Breast epithelium (tissue), 4 donors: ENCODE data around the gene GPM6B. TPM values are rescaled to one million over a fixed set of nuclear protein-coding genes. Genes with fewer than 3 reads are reported as not detected.

Source experiments
- DNase-seq, 2 donors: peaks; one replicate each; pipeline ENCODE4 v3.0.0-alpha.2; 2019; ENCODE audit warnings: low spot score in 2 of 2
- H3K27ac ChIP-seq, 2 donors: fragments of 200-600 bp; sonication (generic) in 1 of 2; one replicate each; pipeline ENCODE4 v1.5.1; 2016 to 2019; ENCODE audit warnings: mild to moderate bottlenecking in 1 of 2
- H3K27me3 ChIP-seq, 2 donors: fragments of 200-600 bp; sonication (generic) in 1 of 2; one replicate each; pipeline versions ENCODE4 v1.5.1 to v1.6.0; 2017 to 2019; ENCODE audit warnings: control low read depth in 1 of 2, mild to moderate bottlenecking in 1 of 2
- H3K36me3 ChIP-seq: fragments of 200-600 bp; one replicate; pipeline ENCODE4 v1.5.1; 2019
- H3K4me1 ChIP-seq, 2 donors: fragments of 200-600 bp; sonication (generic); one replicate each; pipeline ENCODE4 v1.5.1; 2016 to 2019; ENCODE audit warnings: control low read depth in 1 of 2
- H3K4me3 ChIP-seq, 3 donors: fragments of 200-600 bp; sonication (generic); 1 replicate in 2 of 3; 2 replicates in 1 of 3; pipeline ENCODE4 v1.5.1; 2016 to 2019; ENCODE audit warnings: mild to moderate bottlenecking in 3 of 3, moderate library complexity in 2 of 3
- H3K9me3 ChIP-seq, 2 donors: fragments of 200-600 bp; sonication (generic) in 1 of 2; one replicate each; pipeline ENCODE4 v1.5.1; 2016 to 2019; ENCODE audit warnings: control low read depth in 1 of 2
- POLR2A ChIP-seq: fragments of 450-650 bp; IDR thresholded peaks from one replicate; pipeline ENCODE4 v1.6.1; 2016; ENCODE audit warnings: antibody characterized with exemption, mild to moderate bottlenecking, moderate library complexity
- POLR2AphosphoS5 ChIP-seq, 3 donors: sonication (generic); formaldehyde crosslinking; IDR thresholded peaks; one replicate each; pipeline ENCODE4 v1.6.1; 2017; ENCODE audit warnings: antibody characterized with exemption in 3 of 3
- intact Hi-C: fragments of 100-400 bp; cut with DNase I; formaldehyde crosslinking; loops from one replicate; pipeline ENCODE4 v1.15.1; 2023; ENCODE audit warnings: low total_unique reads
- total RNA-seq, 3 donors: library from RNA; depleted of rRNA; stranded (reverse); fragments of >200 nt; gene quantifications; one replicate each; pipeline ENCODE4 v1.1.0, GENCODE V29; 2016
- TF ChIP-seq, protein P1 (sequence below), 3 donors: fragments of 450-650 bp; IDR thresholded peaks; one replicate each; pipeline ENCODE4 v1.5.1; 2016 to 2017; ENCODE audit warnings: antibody characterized with exemption in 3 of 3, mild to moderate bottlenecking in 3 of 3, moderate library complexity in 3 of 3

Gene GPM6B
- total RNA-seq, 3 donors from 2014 or later, result 3.4 to 81.7 (median 35.7) TPM

DNA sequence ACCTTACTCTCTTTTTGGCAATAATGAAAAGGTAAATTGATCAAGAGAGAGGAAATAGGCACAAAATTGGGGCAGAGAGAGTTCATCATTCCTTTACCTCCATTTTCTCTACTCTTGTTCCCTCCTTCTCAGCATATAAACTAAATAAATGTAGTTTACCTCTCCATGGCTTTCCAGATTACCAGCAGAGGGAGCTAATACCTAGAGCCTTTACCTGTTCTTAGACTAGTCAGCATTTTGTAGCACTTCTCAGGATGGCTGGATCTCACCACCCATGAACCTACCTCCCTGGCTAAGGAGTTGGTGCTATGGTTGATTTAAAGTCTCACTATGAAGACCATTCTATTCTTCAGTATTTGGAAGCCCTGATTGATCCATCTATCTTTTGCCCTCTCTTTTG, 66.7 kb downstream of the GPM6B start:
- intact Hi-C loops, result loop anchor here (10.0 kb wide), 1 partner anchor 285 kb away; no protein-coding TSS in a partner anchor
- no peaks in the 10 kb centered on the region for H3K36me3 ChIP-seq
- DNase-seq, result no peak
- no peak overlapping the region for H3K4me3 ChIP-seq
- no peaks in the 10 kb centered on the region for H3K4me1 ChIP-seq
- TF ChIP-seq, protein P1, sequence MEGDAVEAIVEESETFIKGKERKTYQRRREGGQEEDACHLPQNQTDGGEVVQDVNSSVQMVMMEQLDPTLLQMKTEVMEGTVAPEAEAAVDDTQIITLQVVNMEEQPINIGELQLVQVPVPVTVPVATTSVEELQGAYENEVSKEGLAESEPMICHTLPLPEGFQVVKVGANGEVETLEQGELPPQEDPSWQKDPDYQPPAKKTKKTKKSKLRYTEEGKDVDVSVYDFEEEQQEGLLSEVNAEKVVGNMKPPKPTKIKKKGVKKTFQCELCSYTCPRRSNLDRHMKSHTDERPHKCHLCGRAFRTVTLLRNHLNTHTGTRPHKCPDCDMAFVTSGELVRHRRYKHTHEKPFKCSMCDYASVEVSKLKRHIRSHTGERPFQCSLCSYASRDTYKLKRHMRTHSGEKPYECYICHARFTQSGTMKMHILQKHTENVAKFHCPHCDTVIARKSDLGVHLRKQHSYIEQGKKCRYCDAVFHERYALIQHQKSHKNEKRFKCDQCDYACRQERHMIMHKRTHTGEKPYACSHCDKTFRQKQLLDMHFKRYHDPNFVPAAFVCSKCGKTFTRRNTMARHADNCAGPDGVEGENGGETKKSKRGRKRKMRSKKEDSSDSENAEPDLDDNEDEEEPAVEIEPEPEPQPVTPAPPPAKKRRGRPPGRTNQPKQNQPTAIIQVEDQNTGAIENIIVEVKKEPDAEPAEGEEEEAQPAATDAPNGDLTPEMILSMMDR (IDR thresholded peaks at IDR 0.05), result peak; percentile 25 to 70 (median 33)
- no peak for TF ChIP-seq POLR2AphosphoS5 (IDR thresholded peaks at IDR 0.05)
- H3K9me3 ChIP-seq, result no peaks in the 10 kb centered on the region
- H3K27ac ChIP-seq, result peak overlapping the region in 1 of 2 donors; percentile 5
- H3K27me3 ChIP-seq, result no peaks in the 10 kb centered on the region

DNA sequence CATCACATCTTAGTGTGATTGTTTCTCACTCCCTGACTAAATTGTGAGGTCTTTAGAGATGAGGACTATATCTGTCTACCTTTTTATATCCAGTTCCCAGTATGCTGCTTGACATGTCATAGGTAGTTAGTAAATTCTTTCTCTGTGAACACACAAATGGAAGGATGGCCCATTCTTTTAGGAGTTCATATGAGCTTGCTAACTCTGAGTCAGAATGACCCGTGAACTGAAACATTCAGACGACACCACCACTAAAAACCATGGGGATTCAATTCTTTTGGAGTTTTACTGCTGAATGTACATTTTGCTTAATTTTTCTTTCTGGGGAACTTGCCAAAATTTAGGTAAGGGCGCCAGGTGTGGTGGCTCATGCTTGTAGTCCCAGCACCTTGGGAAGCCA, 68.4 kb downstream of the GPM6B start:
- H3K27me3 ChIP-seq, result no peaks in the 10 kb centered on the region
- H3K9me3 ChIP-seq, result no peaks in the 10 kb centered on the region
- intact Hi-C loops, result no loop called here
- H3K4me1 ChIP-seq, result no peaks in the 10 kb centered on the region
- H3K27ac ChIP-seq, result no peak overlapping the region
- H3K4me3 ChIP-seq, result no peak overlapping the region
- no peak for DNase-seq
- no peak for TF ChIP-seq POLR2A
- TF ChIP-seq, protein P1 (IDR thresholded peaks at IDR 0.05), result no peak
- no peaks in the 10 kb centered on the region for H3K36me3 ChIP-seq

GRCh38 chrX:13747836-13748235, 69.1 kb downstream of the GPM6B start:
- intact Hi-C loops, result no loop called here
- no peak for TF ChIP-seq POLR2A
- TF ChIP-seq, protein P1 (IDR thresholded peaks at IDR 0.05), result peak in 1 of 3 donors; percentile 26

GRCh38 chrX:13742397-13743176, 74.3 kb downstream of the GPM6B start:
- no peaks in the 10 kb centered on the region for H3K9me3 ChIP-seq
- no peak overlapping the region for H3K27ac ChIP-seq
- no peak overlapping the region for H3K4me3 ChIP-seq
- H3K4me1 ChIP-seq, result no peaks in the 10 kb centered on the region
- TF ChIP-seq POLR2AphosphoS5 (IDR thresholded peaks at IDR 0.05) (no peak), POLR2A (no peak)
- TF ChIP-seq, protein P1 (IDR thresholded peaks at IDR 0.05), result no peak
- intact Hi-C loops, result no loop called here
- H3K36me3 ChIP-seq, result no peaks in the 10 kb centered on the region
- DNase-seq, result no peak
- H3K27me3 ChIP-seq, result no peaks in the 10 kb centered on the region

More at GRCh38 chrX:13747836-13748235, 69.1 kb downstream of the GPM6B start:
- DNase-seq, result no peak
- no peaks in the 10 kb centered on the region for H3K36me3 ChIP-seq
- no peaks in the 10 kb centered on the region for H3K4me1 ChIP-seq
- no peaks in the 10 kb centered on the region for H3K27me3 ChIP-seq
- no peak overlapping the region for H3K4me3 ChIP-seq
- H3K9me3 ChIP-seq, result no peaks in the 10 kb centered on the region
- no peak overlapping the region for H3K27ac ChIP-seq

DNA sequence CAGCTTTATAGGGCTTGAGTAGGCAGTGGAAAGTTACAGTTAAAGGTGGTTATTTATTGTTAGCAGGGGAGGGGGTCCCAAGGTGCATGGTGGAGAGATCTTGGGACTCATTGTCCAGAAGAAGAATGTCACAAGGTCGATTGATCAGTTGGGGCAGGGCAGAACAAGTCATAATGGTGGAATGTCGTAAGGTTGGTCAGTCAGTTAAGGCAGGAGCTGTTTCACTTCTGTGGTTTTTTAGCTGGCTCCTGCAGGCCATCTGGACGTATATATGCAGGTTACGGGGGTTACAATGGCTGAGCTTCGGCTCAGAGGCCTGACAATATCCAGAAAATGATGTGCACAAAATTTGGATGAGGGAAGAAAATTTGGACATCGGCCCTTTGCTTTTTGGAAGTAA, 75.2 kb downstream of the GPM6B start:
- intact Hi-C loops, result no loop called here

More for the DNA sequence above, 75.2 kb downstream of the GPM6B start:
- no peak for DNase-seq
- Histone ChIP-seq H3K9me3 (no peaks in the 10 kb centered on the region), H3K27ac (no peak overlapping the region), H3K36me3 (no peaks in the 10 kb centered on the region), H3K27me3 (no peaks in the 10 kb centered on the region), H3K4me3 (no peak overlapping the region), H3K4me1 (no peaks in the 10 kb centered on the region)
- TF ChIP-seq POLR2A, result no peak
- TF ChIP-seq, protein P1 (IDR thresholded peaks at IDR 0.05), result no peak
- no peak for TF ChIP-seq POLR2AphosphoS5 (IDR thresholded peaks at IDR 0.05)
